ENCODE measurements around the gene MTF2. TPM values are rescaled to one million over a fixed set of nuclear protein-coding genes. Genes with fewer than 3 reads are reported as not detected.
A peak's percentile ranks its signal among the peaks of the same experiment; 100 is the strongest.

The MTF2 gene
- polyA plus RNA-seq, 1 donor from 2014 or later: 60.7 TPM

DNA sequence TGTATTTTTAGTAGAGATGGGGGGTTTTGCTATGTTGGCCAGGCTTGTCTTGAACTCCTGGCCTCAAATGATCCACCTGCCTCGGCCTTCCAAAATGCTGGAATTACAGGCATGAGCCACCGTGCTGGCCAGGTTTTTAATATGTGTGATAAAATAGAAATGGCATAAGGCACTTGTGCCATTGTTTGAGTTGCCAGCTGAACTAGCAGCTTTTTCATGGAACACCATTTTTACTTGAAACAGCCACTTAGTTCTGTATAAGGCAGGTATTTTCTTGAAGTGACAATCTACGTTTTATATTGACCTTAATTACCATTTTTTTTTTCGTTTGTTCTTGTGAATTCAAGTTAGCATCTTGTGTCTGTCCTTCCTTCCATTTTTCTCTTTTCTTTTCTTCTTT is 28.3 kb downstream of the MTF2 start:
- Mint-ChIP-seq H3K27ac (no peak overlapping the region), H3K4me3 (peak overlapping the region in 1 of 4 donors; percentile 70), H3K36me3 (peaks cover 20% of the 10 kb centered on the region), H3K4me1 (peaks cover 29 to 48% (median 36%) of the 10 kb centered on the region in 3 donors), H3K27me3 (no peaks in the 10 kb centered on the region), H3K9me3 (peaks cover 0 to 6% (median 4%) of the 10 kb centered on the region in 3 donors)

DNA sequence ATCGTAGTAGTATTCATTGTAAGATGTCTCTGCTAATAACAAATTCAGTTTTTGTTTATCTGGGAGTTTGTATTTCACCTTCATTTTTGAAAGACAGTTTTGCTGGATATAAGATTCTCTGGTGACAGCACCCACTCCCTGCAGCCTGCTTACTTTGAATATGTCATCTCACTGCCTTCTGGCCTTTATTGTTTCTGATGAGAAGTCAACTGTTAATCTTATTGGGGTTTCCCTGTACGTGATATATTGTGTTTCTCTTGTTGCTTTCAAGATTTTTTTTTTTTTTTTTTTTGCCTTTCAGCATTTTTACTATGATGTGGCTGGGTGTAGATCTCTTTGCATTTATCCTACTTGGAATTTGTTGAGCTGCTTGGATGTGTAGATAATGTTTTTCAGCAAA is 29.3 kb downstream of the MTF2 start:
- H3K4me3 Mint-ChIP-seq: no peak overlapping the region

DNA sequence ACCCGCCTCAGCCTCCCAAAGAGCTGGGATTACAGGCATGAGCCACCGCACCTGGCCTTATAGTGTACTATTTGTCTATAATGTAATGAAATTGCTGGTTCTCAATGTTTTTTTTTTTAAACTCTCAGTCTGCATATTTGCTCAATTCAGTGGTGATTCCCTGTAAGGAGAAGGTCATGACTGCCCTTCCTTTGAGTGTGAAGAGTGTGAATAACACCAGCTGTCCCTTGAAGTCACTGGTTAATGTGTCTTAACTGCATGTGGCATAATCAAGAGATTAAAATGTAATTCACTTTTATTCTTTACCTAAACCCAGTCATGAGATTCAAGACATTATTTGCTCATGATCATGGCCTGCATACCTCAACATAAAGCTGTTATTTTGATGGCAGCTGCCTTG is 30.5 kb downstream of the MTF2 start:
- Mint-ChIP-seq H3K4me3 (peak overlapping the region in 1 of 4 donors; percentile 49), H3K27ac (no peak overlapping the region), H3K4me1 (peaks cover 20 to 40% (median 33%) of the 10 kb centered on the region in 3 donors), H3K27me3 (no peaks in the 10 kb centered on the region), H3K9me3 (peaks cover 0 to 6% (median 4%) of the 10 kb centered on the region in 3 donors), H3K36me3 (peaks cover 18% of the 10 kb centered on the region)

More for the DNA sequence above, 29.3 kb downstream of the MTF2 start:
- Mint-ChIP-seq H3K9me3 (peaks cover 0 to 6% (median 4%) of the 10 kb centered on the region in 3 donors), H3K27ac (no peak overlapping the region), H3K4me1 (peaks cover 27 to 45% (median 35%) of the 10 kb centered on the region in 3 donors), H3K27me3 (no peaks in the 10 kb centered on the region), H3K36me3 (peaks cover 18% of the 10 kb centered on the region)

DNA sequence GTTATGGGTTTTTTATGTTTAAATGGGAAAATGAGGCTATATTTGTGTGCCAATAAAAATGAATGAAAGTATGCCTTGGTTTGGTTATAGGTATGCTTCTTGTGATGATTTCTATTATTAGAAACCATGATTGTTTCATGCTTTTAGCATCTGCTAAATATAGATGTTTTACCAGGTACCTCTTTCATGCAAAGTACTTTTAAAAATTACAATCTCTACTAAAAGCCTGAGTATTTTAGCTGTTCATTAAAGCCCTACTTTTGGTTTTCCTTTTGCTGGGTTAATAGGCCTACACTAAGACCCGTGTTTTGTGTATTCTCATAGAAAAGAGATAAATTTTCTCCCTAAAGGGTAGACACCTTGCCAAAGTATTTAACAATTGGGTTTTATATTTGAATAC is 32.0 kb downstream of the MTF2 start:
- peaks cover 0 to 6% (median 4%) of the 10 kb centered on the region in 3 donors for H3K9me3 Mint-ChIP-seq
- no peaks in the 10 kb centered on the region for H3K27me3 Mint-ChIP-seq
- H3K36me3 Mint-ChIP-seq: peaks cover 11% of the 10 kb centered on the region
- H3K4me1 Mint-ChIP-seq: peaks cover 18 to 36% (median 31%) of the 10 kb centered on the region in 3 donors
- H3K27ac Mint-ChIP-seq: peak overlapping the region in 1 of 3 donors; percentile 20
- H3K4me3 Mint-ChIP-seq: peak overlapping the region in 2 of 4 donors; percentile 33 to 64

DNA sequence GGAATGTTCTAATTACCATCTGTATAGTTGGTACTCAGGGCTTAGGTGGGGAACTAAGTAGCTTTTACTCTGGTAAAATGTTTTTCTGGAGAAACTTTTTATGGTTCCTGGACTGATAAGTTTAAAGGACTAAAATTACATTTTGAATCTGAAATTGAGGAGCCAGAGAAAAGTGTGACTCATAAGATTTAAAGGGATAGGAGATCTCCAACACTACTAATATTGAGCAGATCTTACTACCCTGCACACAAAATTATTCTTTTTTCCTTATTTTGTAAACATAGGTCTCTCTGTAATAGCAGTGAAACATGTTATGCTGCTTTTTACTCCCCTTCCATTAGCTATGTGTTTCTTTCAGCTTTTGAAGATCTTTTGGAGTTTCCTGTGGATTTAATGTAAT is 32.5 kb downstream of the MTF2 start:
- Mint-ChIP-seq H3K4me3 (peak overlapping the region in 2 of 4 donors; percentile 64 to 66), H3K9me3 (peaks cover 0 to 6% (median 4%) of the 10 kb centered on the region in 3 donors), H3K27ac (peak overlapping the region in 1 of 3 donors; percentile 20), H3K4me1 (peaks cover 18 to 36% (median 31%) of the 10 kb centered on the region in 3 donors), H3K36me3 (peaks cover 10% of the 10 kb centered on the region), H3K27me3 (no peaks in the 10 kb centered on the region)

DNA sequence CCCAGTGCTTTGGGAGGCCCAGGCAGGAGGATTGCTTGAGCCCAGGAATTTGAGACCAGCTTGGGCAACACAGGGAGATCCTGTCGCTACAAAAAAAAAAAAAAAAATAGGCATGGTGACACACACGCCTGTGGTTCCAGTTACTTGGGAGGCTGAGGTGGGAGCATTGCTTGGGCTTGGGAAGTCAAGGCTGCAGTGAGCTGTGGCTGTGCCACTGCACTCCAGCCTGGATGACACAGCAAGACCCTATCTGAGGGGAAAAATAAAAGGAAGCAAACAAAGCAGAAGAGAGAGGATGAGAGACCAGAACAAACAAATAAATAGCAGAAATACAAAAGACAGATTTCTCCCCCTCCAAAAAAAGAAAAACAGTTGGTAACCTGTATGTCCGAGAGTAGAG is 34.0 kb downstream of the MTF2 start:
- Mint-ChIP-seq H3K27ac (no peak overlapping the region), H3K9me3 (peaks cover 0 to 3% (median 0%) of the 10 kb centered on the region in 3 donors), H3K27me3 (no peaks in the 10 kb centered on the region), H3K4me1 (peaks cover 18 to 31% (median 28%) of the 10 kb centered on the region in 3 donors), H3K36me3 (peaks cover 10% of the 10 kb centered on the region), H3K4me3 (no peak overlapping the region)

DNA sequence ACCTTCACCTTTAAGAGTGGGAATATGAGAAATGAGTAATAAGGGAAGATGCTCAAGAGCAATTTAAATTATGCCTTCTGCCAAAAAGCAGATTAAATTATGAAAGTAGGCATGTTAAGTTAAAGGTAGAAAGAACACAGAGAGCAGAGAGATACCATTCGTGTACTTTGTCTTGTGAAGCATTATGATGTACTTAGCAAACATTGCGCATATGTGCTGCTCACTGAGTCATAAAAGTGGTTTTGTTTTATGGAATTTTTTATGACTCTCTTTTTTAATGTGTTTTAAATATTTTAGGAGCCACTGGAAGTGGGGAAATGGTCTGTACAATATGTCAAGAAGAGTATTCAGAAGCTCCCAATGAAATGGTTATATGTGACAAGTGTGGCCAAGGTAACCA is 35.3 kb downstream of the MTF2 start:
- Mint-ChIP-seq H3K4me3 (no peak overlapping the region), H3K36me3 (peaks cover 3% of the 10 kb centered on the region), H3K4me1 (peaks cover 15 to 23% (median 23%) of the 10 kb centered on the region in 3 donors), H3K27ac (no peak overlapping the region), H3K9me3 (no peaks in the 10 kb centered on the region), H3K27me3 (no peaks in the 10 kb centered on the region)

DNA sequence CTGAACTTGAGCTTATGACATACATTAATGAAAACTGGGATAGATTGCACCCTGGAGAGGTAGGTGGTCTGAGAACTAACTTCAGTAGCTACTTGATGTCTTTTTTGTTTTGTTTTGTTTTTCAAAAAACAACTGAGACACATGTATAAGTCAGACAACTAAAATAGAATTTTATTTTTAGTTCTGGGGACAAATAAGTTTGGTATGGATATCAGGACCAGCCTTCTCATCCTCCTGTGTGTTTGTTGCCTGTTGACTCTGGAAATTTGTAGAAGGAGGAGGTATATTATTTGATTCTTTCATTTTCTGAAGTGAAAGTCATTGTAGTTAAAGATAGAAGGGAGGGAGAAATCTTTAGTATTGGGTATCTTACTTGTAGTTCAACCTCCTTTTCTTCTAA is 41.5 kb downstream of the MTF2 start:
- Mint-ChIP-seq H3K27ac (no peak overlapping the region), H3K27me3 (no peaks in the 10 kb centered on the region), H3K36me3 (peaks cover 3% of the 10 kb centered on the region), H3K9me3 (no peaks in the 10 kb centered on the region), H3K4me3 (no peak overlapping the region), H3K4me1 (peaks cover 0 to 5% (median 0%) of the 10 kb centered on the region in 3 donors)

DNA sequence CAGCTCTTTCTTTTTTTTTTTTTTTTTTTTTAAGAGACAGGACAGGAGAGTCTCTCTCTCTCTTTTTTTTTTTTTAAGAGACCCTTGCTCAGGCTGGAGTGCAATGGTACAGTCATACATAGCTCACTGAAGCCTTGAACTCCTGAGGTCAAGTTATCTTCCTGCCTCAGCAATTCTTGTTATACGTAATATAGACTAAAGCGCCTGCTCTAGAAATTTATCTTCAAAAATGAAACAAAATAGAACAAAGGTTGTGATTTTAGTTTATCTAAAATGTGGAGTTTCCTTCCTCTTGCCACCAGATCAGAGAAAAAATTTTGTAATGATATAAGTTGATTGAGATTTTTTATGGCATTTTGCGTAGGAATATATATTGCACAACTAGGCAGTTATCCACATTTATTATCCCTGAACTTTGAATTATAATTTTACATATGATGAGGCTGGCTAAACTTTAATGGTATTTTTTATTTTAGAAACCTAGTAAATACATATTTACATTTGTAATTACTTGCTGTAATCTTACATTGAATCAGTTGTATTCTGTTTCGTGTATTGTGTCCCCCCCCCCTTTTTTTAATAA is 44.2 kb downstream of the MTF2 start:
- Mint-ChIP-seq H3K4me1 (peaks cover 0 to 5% (median 0%) of the 10 kb centered on the region in 3 donors), H3K27me3 (no peaks in the 10 kb centered on the region), H3K27ac (peak overlapping the region in 1 of 3 donors; percentile 16), H3K4me3 (no peak overlapping the region), H3K9me3 (no peaks in the 10 kb centered on the region), H3K36me3 (no peaks in the 10 kb centered on the region)

DNA sequence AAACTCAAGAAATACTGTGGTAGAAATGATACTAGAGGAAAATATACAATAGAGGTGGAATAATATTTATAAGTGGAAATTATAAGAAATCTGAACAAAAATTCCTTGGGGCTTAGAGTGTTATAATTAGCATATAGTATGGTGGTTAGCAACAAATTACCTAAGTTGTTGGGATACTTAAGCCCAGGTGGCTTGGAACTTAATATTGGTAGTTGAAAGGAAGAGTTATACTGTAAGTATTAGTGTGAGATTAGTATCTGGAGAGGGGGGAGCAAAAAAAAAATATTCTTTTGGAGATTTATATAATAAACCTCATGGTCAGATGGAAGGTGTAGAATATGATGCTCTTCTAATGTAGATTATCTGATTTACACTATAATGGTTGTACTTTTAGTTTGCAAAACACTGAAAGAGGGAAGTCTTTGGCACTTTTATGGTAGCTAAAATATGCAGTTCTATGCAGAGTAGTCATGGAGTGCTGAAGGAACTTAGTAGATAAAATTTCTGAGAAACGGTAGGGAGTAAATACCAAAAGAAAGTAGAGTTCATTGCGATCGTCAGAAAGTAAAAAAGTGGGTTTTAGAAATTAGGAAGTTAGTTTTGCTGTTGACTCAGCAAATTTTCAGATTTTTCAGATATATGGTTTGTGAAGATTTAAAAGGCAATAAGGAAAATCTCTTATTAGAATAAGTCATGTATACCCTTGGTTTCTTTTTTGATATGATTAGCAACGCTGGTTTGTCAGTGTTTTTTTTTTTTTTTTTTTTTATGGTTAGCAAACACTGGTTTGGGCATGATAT is 45.7 kb downstream of the MTF2 start:
- Mint-ChIP-seq H3K27ac (peak overlapping the region in 2 of 3 donors; percentile 6 to 24), H3K4me3 (no peak overlapping the region), H3K27me3 (no peaks in the 10 kb centered on the region), H3K36me3 (no peaks in the 10 kb centered on the region), H3K9me3 (no peaks in the 10 kb centered on the region), H3K4me1 (peaks cover 0 to 5% (median 0%) of the 10 kb centered on the region in 3 donors)

DNA sequence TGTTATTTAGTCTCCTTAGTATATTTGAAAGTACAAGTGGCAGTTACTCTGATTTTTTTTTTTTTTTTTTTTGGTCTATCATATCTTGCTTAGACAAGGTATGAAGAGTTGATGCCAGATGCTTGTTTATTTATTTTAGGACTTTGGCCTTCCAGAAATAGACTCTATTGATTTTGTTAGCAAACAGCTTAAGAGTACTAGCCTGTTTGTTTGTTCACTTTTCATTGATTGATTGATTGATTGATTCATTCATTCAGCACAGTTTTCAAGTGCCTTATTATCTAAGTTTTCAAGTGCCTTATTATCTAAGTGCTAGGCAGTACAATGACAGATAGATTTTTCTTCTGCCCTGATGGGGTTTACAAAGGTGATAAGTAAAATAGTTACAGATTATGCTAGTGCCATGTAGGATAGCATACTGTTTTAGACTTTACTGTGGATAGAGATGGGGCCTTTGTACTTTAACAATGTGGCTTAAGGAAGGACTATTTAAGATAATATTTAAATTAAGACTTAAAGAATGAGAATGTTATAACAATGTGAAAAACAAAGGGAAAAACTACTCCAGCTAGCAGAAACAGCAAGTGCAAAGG is 50.5 kb downstream of the MTF2 start:
- Mint-ChIP-seq H3K4me3 (no peak overlapping the region), H3K9me3 (no peaks in the 10 kb centered on the region), H3K27ac (no peak overlapping the region), H3K36me3 (no peaks in the 10 kb centered on the region), H3K27me3 (no peaks in the 10 kb centered on the region), H3K4me1 (peaks cover 0 to 2% (median under 1%) of the 10 kb centered on the region in 3 donors)

DNA sequence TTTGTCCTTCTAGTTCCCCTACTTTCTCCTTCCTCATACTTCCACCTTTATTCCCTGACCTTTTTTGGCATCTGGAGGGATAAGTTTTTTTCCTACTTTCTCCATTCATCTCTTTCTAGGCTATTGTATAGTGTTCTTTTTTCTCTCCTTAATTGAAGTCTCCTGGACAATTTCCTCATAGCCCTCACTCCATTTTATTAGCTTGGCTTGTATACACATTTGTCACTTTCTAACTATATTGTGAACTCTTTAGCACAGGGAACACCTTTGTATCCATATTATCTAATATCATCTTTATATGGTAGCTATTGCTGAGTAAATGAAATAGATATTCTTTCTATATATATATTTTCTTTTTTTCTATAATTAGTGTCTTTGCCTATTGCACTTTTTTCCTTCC is 53.6 kb downstream of the MTF2 start:
- Mint-ChIP-seq H3K4me1 (peaks cover 0 to 4% (median 2%) of the 10 kb centered on the region in 3 donors), H3K27ac (no peak overlapping the region), H3K36me3 (no peaks in the 10 kb centered on the region), H3K27me3 (no peaks in the 10 kb centered on the region), H3K9me3 (no peaks in the 10 kb centered on the region), H3K4me3 (no peak overlapping the region)

DNA sequence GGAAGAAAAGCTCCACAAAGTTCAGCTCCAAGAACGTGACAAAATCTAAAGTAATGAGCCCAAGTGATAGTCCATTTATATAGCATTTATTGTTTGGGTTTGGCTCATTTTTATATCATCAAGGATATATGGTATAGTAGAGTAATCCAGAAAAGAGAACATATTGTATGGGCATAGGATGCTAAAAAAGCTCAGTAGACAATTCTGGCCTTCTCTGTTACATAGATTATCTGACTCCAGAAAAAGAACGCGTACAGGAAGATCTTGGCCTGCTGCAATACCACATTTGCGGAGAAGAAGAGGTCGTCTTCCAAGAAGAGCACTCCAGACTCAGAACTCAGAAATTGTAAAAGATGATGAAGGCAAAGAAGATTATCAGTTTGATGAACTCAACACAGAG is 57.4 kb downstream of the MTF2 start:
- Mint-ChIP-seq H3K4me3 (no peak overlapping the region), H3K9me3 (no peaks in the 10 kb centered on the region), H3K27me3 (no peaks in the 10 kb centered on the region), H3K4me1 (peaks cover 0 to 4% (median 2%) of the 10 kb centered on the region in 3 donors), H3K36me3 (peaks cover 3% of the 10 kb centered on the region), H3K27ac (peak overlapping the region in 1 of 3 donors; percentile 38)

DNA sequence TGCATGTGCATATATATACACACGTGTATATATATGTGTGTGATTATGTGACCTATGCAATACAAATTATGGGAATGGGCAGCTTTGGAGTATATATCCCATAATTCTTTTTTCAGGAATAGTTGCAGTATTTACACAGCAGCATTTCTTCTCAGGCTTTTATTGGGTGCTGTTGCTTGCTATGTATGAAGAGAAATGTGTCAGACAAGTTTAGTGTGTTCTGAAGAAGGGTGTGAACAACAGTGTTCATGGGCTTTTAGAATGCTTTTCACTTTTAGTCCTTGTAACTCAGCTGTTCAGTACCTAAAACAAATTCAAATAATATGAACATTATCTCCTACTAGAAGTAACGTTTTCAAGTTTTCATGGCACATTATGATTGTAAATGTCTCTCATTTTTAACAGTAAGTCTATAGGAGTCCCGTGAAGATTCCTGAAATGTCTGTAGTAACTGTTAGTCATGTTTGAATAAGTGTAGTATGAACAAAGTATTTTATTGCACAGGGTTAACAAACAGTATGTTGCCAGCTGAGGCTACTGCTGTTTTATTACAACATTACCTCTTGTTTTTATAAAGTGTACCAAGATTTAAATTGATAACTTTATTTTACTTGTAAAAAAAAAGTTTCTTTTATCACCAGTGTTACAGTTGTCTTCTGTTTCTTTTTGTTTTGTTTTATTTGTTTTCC is 58.7 kb downstream of the MTF2 start:
- no peaks in the 10 kb centered on the region for H3K27me3 Mint-ChIP-seq
- H3K9me3 Mint-ChIP-seq: no peaks in the 10 kb centered on the region
- no peak overlapping the region for H3K27ac Mint-ChIP-seq
- H3K4me3 Mint-ChIP-seq: no peak overlapping the region
- peaks cover 3% of the 10 kb centered on the region for H3K36me3 Mint-ChIP-seq
- H3K4me1 Mint-ChIP-seq: peaks cover 2 to 13% (median 2%) of the 10 kb centered on the region in 3 donors

DNA sequence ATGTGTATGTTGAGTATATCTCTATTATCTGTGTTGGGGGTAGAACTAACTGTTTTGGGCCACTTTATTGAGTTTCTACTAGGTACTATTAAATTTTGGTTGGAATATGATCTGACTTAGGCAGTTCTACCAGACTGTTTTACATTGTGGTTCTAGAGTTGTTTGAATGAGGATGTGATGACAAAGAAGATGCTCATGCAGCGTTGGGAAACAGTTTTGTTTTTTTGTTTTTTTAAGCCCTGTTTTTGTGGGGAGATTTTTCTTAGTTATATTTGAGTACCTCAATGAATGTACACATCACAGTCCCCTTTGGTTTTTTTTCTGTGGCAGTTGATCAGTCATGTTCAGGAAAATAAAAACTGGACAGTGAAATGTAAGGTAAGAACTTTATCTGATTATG is 61.0 kb downstream of the MTF2 start:
- Mint-ChIP-seq H3K4me1 (peaks cover 0 to 13% (median 2%) of the 10 kb centered on the region in 3 donors), H3K4me3 (no peak overlapping the region), H3K27me3 (no peaks in the 10 kb centered on the region), H3K27ac (peak overlapping the region in 1 of 3 donors; percentile 74), H3K36me3 (peaks cover 3% of the 10 kb centered on the region), H3K9me3 (no peaks in the 10 kb centered on the region)

Data from IgD-negative memory B cell (primary cell).